Right lobe of liver (tissue), 6 donors: Measurements from ENCODE around the gene GGPS1. TPM values are rescaled to one million over a fixed set of nuclear protein-coding genes. Genes with fewer than 3 reads are reported as not detected.

Experiments used
- ATAC-seq, 4 donors: fragments of 200-7000 bp; cut with Tn5 transposase; one replicate each; pipeline ENCODE4 v1.9.1; 2020; ENCODE audit warnings: mild to moderate bottlenecking in 4 of 4, moderate library complexity in 4 of 4
- DNase-seq, 3 donors: peaks; one replicate each; pipeline ENCODE4 v3.0.0-alpha.2; 2020
- H3K27ac ChIP-seq, 3 donors: fragments of 200-600 bp; one replicate each; pipeline ENCODE4 v1.8.0; 2022
- H3K27me3 ChIP-seq, 2 donors: fragments of 200-600 bp; one replicate each; pipeline ENCODE4 v1.8.0; 2022
- H3K36me3 ChIP-seq, 4 donors: fragments of 200-600 bp; sonication (generic) in 1 of 4; one replicate each; pipeline versions ENCODE4 v1.5.1 to v1.8.0; 2017 to 2022; ENCODE audit warnings: control low read depth in 1 of 4
- H3K4me1 ChIP-seq, 4 donors: fragments of 200-600 bp; sonication (generic) in 1 of 4; one replicate each; pipeline versions ENCODE4 v1.5.1 to v1.8.0; 2017 to 2022; ENCODE audit warnings: control low read depth in 1 of 4
- H3K4me3 ChIP-seq, 3 donors: fragments of 200-600 bp; one replicate each; pipeline ENCODE4 v1.8.0; 2022
- H3K9me3 ChIP-seq, 4 donors: fragments of 200-600 bp; sonication (generic) in 1 of 4; one replicate each; pipeline versions ENCODE4 v1.5.1 to v1.8.0; 2017 to 2022; ENCODE audit warnings: control low read depth in 1 of 4
- POLR2A ChIP-seq: fragments of 450-650 bp; IDR thresholded peaks from one replicate; pipeline ENCODE4 v1.6.1; 2017; ENCODE audit warnings: antibody characterized with exemption, mild to moderate bottlenecking
- WGBS: methylation state at CpG from one replicate; pipeline ENCODE4 v1.1.6; 2018; ENCODE audit warnings: low coverage, low lambda C conversion rate; ENCODE audit not compliant: insufficient coverage; ENCODE audit errors: missing lambda C conversion rate; 5-methylcytosine and 5-hydroxymethylcytosine counted together
- intact Hi-C, 2 donors: fragments of 100-400 bp; cut with DNase I; formaldehyde crosslinking; loops; one replicate each; pipeline versions ENCODE4 v1.11.2 to v1.14.1; 2022
- total RNA-seq, 6 experiments: library from RNA; depleted of rRNA in 2 of 6; stranded (reverse); fragments of >200 nt in 2 of 6; fragmentation: NEBNext Ultra II Directional in 3 of 6; extraction: Animal tissue kit (Norgen Biotek cat#: 25700) in 3 of 6; gene quantifications; one replicate each; pipeline versions ENCODE4 v1.1.0 to v1.2.4, GENCODE V29; 2016 to 2023
- TF ChIP-seq, protein P1 (sequence below), 4 donors: fragments of 200-600 bp in 3 of 4; fragments of 450-650 bp in 1 of 4; IDR thresholded peaks; one replicate each; pipeline versions ENCODE4 v1.5.1 to v1.8.0; 2016 to 2022; ENCODE audit warnings: antibody characterized with exemption in 4 of 4, mild to moderate bottlenecking in 2 of 4
- donor health status: DM: no; HTN: yes; CAD: no.
- donor health status: DM: no; HTN: no; CAD: no.
- donor health status: DM: no; HTN: no; CAD: no.
- donor health status: DM: no; HTN: yes; CAD: no.
- donor health status: DM: no; HTN: yes; CAD: no.

The GGPS1 gene
- total RNA-seq, 6 experiments from 2014 or later, result 7.8 to 12.1 (median 10.6) TPM

DNA sequence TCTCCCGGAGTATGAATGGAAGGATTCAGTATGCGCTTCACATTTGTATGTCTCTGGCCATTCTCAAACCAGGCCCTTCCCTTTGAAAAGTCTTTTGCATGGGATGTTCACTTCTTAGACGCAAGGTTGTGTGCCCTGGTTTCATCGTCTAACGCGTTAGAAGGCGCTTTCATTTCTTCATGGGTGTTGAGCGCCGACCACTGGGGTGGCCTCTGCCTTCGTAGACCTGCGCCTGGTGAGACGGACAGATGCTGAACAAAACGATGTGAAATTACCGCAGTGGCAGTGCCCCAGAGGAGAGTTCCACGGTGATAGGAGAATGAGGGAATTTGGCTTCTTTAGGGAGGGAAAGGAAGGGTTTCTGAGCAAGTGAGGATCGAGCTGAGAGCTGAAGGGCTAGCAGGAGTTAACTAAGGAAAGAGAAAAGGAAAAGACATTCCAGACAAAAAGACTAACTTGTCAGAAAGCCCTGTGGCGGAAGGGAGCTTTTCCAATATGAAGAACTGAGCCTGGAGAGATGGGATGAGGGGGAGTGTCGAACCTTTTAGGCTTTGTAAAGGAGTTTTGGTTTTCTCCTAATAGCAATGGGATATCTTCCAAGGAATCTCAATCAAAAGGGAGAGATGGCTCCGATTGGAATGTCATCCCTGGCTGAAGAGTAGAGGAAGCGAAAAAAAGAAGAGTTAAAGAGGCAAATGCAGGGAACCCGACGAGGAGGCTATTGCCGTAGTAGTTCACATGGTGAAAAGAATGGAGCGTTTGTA, 951 bp downstream of the GGPS1 start:
- Histone ChIP-seq H3K27ac (peak overlapping the region; percentile 71 to 78 (median 75)), H3K4me1 (peaks cover 0 to 52% (median 13%) of the 10 kb centered on the region in 4 donors), H3K9me3 (no peaks in the 10 kb centered on the region), H3K4me3 (peak overlapping the region; percentile 51 to 72 (median 55)), H3K27me3 (no peaks in the 10 kb centered on the region), H3K36me3 (no peaks in the 10 kb centered on the region)
- DNase-seq (peak in 1 of 3 donors; percentile 33), ATAC-seq (peak in 1 of 4 donors; percentile 5)
- TF ChIP-seq, protein P1, sequence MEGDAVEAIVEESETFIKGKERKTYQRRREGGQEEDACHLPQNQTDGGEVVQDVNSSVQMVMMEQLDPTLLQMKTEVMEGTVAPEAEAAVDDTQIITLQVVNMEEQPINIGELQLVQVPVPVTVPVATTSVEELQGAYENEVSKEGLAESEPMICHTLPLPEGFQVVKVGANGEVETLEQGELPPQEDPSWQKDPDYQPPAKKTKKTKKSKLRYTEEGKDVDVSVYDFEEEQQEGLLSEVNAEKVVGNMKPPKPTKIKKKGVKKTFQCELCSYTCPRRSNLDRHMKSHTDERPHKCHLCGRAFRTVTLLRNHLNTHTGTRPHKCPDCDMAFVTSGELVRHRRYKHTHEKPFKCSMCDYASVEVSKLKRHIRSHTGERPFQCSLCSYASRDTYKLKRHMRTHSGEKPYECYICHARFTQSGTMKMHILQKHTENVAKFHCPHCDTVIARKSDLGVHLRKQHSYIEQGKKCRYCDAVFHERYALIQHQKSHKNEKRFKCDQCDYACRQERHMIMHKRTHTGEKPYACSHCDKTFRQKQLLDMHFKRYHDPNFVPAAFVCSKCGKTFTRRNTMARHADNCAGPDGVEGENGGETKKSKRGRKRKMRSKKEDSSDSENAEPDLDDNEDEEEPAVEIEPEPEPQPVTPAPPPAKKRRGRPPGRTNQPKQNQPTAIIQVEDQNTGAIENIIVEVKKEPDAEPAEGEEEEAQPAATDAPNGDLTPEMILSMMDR (IDR thresholded peaks at IDR 0.05), result peak in 1 of 4 donors; percentile 16
- TF ChIP-seq POLR2A, result no peak
- intact Hi-C loops, result no loop called here
- 5% methylated on average over 24 of the region's 24 CpGs for WGBS

DNA sequence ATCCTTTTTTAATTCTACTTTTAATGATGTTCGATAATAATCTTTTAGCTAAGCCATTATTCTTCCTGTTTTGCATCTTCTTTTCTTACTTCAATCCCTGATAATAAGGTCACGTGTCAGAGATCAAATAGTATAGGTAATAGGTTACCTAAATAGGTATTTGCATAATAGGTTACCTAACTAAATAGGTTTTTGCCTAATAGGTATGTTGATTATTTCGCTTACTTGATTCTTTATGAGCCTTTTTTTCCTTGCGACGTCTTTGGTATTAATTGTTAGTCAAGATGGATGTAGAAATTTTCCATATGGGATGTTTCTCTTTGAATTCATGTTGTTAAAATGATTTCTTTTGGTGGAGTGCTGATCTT, 2.5 kb downstream of the GGPS1 start:
- H3K36me3 ChIP-seq, result peaks cover 0 to 4% (median under 1%) of the 10 kb centered on the region in 4 donors
- 71% methylated on average over 5 of the region's 5 CpGs for WGBS
- TF ChIP-seq, protein P1 (IDR thresholded peaks at IDR 0.05), result no peak
- TF ChIP-seq POLR2A, result no peak
- DNase-seq (no peak), ATAC-seq (no peak)
- H3K4me3 ChIP-seq, result no peak overlapping the region
- H3K27me3 ChIP-seq, result no peaks in the 10 kb centered on the region
- H3K9me3 ChIP-seq, result no peaks in the 10 kb centered on the region
- peaks cover 0 to 40% (median 9%) of the 10 kb centered on the region in 4 donors for H3K4me1 ChIP-seq
- intact Hi-C loops, result no loop called here
- H3K27ac ChIP-seq, result no peak overlapping the region

DNA sequence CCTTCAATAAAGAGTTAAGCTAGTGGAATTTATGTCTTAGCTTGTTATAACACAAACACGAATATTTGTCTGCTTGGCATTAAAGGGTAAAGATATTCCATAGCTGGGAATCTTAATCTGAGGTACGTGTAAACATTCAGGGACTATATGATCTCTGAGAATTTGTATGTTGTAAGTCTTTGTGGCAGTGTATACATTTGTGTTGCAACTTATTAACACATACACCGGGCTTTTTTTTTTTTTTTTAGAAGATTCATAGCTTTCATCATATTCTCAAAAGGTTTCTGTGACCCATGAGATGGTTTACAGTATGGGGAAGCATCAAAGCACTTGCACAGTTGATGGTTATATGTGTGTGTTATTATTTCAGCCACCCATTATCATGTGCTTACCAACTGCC, 3.0 kb downstream of the GGPS1 start:
- Histone ChIP-seq H3K27ac (no peak overlapping the region), H3K4me1 (peaks cover 0 to 40% (median 8%) of the 10 kb centered on the region in 4 donors), H3K4me3 (no peak overlapping the region), H3K36me3 (peaks cover 0 to 4% (median under 1%) of the 10 kb centered on the region in 4 donors), H3K27me3 (no peaks in the 10 kb centered on the region), H3K9me3 (no peaks in the 10 kb centered on the region)
- TF ChIP-seq, protein P1 (IDR thresholded peaks at IDR 0.05), result no peak
- TF ChIP-seq POLR2A, result no peak
- DNase-seq (no peak), ATAC-seq (no peak)
- WGBS, result 46% methylated on average over 3 of the region's 3 CpGs
- intact Hi-C loops, result no loop called here

DNA sequence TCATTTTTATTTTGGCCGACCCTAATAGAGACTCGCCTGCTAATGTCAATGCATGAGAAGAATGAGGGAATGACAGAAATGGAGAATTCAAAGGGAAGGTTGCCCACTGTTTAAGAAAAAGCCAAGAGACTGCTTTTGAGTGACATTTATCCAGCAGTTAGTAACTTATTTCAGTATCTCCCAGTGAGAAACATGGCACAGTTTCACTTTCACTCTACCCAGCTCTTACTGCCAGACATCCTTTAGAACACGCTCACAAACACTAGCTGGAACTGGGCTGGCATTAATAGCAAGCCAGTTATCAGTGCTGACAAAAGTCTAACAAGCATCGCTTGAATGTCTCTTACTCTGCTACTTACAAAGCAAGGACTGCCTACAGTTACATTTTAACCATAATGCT, 8.5 kb downstream of the GGPS1 start:
- Histone ChIP-seq H3K36me3 (peaks cover 0 to 7% (median under 1%) of the 10 kb centered on the region in 4 donors), H3K4me3 (no peak overlapping the region), H3K4me1 (peaks cover 0 to 26% (median 10%) of the 10 kb centered on the region in 4 donors), H3K27ac (peak overlapping the region in 1 of 3 donors; percentile 38), H3K27me3 (no peaks in the 10 kb centered on the region), H3K9me3 (no peaks in the 10 kb centered on the region)
- TF ChIP-seq, protein P1 (IDR thresholded peaks at IDR 0.05), result no peak
- TF ChIP-seq POLR2A, result no peak
- peak; percentile 91 to 99 (median 97) for ATAC-seq
- WGBS, result 27% methylated on average over 4 of the region's 4 CpGs
- DNase-seq, result no peak
- intact Hi-C loops, result no loop called here
